ENCODE data around the gene GART.

GART gene

DNA sequence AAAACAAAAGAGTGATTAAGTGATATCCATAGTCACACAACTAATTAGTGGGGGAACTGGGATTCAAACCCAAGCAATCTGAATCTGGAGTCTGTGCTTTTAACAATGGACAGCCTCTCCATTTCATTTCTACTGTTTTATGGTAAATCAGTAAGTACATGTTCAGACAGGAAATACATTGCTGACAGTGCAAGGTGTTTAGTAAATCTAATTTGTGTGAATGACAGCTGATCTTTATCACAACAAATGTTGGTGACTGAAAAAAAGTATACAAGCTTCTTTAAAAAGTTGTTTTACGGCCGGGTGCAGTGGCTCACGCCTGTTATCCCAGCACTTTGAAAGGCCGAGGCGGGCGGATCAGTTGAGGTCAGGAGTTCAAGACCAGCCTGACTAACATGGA is 26.0 kb upstream of the GART start:
- ChIA-PET POLR2A (no interaction called here), CTCF (interaction anchor here (4.1 kb wide), 1 partner anchor 38 kb away, joined by 21 read pairs; no protein-coding TSS in a partner anchor)
- H3K4me3 ChIP-seq (ENCODE audit: low read depth, low read length) = no peak overlapping the region
- DNase-seq (ENCODE audit: low read depth, low spot score) = no peak
- TF ChIP-seq, protein P1, sequence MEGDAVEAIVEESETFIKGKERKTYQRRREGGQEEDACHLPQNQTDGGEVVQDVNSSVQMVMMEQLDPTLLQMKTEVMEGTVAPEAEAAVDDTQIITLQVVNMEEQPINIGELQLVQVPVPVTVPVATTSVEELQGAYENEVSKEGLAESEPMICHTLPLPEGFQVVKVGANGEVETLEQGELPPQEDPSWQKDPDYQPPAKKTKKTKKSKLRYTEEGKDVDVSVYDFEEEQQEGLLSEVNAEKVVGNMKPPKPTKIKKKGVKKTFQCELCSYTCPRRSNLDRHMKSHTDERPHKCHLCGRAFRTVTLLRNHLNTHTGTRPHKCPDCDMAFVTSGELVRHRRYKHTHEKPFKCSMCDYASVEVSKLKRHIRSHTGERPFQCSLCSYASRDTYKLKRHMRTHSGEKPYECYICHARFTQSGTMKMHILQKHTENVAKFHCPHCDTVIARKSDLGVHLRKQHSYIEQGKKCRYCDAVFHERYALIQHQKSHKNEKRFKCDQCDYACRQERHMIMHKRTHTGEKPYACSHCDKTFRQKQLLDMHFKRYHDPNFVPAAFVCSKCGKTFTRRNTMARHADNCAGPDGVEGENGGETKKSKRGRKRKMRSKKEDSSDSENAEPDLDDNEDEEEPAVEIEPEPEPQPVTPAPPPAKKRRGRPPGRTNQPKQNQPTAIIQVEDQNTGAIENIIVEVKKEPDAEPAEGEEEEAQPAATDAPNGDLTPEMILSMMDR (IDR thresholded peaks at IDR 0.05; ENCODE audit: insufficient read depth, low read length, missing control alignments) = no peak

DNA sequence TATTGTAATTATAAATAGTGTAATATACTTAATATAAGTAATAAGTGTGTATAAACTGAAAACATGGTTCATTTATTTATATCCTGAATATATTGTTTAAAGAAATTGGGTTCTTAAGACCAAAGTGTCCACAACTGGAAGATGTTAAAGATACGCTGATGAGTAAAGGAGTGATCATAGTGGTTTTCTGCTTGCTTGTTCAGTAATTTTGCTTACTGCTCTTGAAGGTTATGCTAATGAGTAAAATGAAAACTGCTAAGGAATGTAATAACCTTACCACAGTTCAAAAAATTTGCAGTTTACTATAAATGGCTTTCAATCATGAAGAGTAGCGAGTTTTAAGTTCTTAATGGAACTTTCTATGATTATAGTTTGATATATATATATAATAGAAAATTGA is 24.6 kb upstream of the GART start:
- POLR2A ChIA-PET = no interaction called here
- DNase-seq (ENCODE audit: low read depth, low spot score) = no peak
- H3K4me3 ChIP-seq (ENCODE audit: low read depth, low read length) = no peak overlapping the region
- CTCF ChIA-PET = interaction anchor here (1.2 to 4.1 kb wide), 2 partner anchors 36 to 40 kb away, joined by 3 to 21 read pairs; no protein-coding TSS in a partner anchor
- TF ChIP-seq, protein P1 (IDR thresholded peaks at IDR 0.05; ENCODE audit: insufficient read depth, low read length, missing control alignments) = no peak

DNA sequence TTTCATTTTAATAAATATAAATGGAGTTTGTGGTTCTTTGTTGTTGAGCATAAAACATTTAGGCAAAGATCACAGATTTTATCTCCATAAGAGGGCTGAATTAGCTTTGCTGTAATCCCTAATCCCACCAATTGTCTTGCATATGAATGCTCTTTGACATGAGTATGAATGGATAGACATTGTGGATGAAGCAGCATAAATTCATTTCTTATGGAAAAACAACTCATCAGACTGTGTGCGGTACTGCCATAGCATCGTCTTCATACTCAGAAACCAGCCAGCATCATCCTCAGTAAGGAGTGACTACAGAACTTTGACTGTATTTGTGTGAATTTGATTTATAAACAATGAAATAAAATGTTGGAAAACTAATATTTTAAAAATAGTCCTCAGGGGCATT is 20.5 kb upstream of the GART start:
- H3K4me3 ChIP-seq (ENCODE audit: low read depth, low read length) = no peak overlapping the region
- ChIA-PET CTCF (interaction anchor here (1.0 to 2.8 kb wide), 2 partner anchors 10 to 43 kb away, joined by 3 to 8 read pairs; no protein-coding TSS in a partner anchor), POLR2A (no interaction called here)
- TF ChIP-seq, protein P1 (IDR thresholded peaks at IDR 0.05; ENCODE audit: insufficient read depth, low read length, missing control alignments) = no peak
- DNase-seq (ENCODE audit: low read depth, low spot score) = no peak

DNA sequence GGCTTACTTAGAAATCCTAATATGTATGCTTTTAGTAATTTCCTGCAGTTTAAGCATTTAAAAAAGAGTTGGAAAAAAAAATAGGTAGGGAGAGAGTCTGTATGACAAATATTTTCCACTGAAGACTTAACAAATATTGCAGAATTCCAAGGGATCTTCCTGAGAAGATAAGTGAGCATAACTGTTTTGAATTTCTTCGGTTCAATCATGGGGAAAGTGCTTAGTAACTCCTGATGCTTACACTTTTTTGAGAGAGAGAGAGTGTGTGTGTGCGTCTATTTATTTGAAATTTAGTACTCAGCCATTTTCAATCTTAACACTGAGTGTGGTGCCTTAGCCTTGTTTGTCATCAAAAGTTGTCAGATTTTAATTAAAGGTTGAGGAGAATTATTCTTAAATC is 19.5 kb upstream of the GART start:
- ChIA-PET CTCF (no interaction called here), POLR2A (interaction anchor here (1.1 kb wide), 1 partner anchor 10 kb away, joined by 3 read pairs; no protein-coding TSS in a partner anchor)
- TF ChIP-seq, protein P1 (IDR thresholded peaks at IDR 0.05; ENCODE audit: insufficient read depth, low read length, missing control alignments) = no peak
- H3K4me3 ChIP-seq (ENCODE audit: low read depth, low read length) = no peak overlapping the region
- no peak for DNase-seq (ENCODE audit: low read depth, low spot score)

DNA sequence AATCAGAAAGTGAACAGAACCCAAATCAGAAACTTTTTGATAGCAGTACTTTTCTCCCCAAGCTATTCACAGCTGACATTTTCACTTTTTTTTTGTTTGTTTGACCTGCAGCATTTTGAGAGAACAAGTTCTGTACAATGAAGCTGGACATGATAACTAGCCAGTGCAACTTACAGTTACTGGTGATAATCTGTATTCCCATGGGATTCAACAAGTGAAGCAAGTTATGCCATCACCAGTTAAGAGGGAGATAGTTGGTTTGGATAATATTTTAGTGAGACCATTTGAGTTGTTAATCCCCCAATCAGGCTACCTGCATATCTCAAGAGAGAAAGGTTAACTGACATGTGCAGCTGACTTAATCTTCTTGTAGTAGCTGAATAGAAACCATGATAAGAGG is 19.0 kb upstream of the GART start:
- POLR2A ChIA-PET = interaction anchor here (1.1 kb wide), 1 partner anchor 9 kb away, joined by 3 read pairs; no protein-coding TSS in a partner anchor
- CTCF ChIA-PET = no interaction called here
- no peak overlapping the region for H3K4me3 ChIP-seq (ENCODE audit: low read depth, low read length)
- DNase-seq (ENCODE audit: low read depth, low spot score) = no peak
- TF ChIP-seq, protein P1 (IDR thresholded peaks at IDR 0.05; ENCODE audit: insufficient read depth, low read length, missing control alignments) = no peak

DNA sequence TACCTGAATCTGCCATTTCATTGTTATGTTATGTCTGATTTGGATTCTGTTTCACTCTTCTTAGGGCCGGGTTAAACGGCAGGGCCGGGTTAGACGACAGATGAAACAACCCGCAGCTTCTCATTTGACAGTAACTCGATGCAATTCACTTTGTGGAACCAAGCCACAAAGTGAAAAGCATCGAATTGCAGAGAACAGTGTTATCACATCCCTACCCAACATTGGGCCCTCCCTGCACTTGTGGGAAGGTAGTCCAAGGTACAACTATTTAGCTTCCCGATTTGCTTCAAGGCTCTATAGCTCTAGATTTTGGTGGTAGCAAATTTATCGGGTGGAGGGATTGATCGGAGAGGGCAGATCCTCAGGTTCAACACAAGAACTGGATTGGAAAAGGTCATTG is 17.9 kb upstream of the GART start:
- POLR2A ChIA-PET = no interaction called here
- CTCF ChIA-PET = interaction anchor here (1.4 kb wide), 1 partner anchor 46 kb away, joined by 4 read pairs; no protein-coding TSS in a partner anchor
- no peak overlapping the region for H3K4me3 ChIP-seq (ENCODE audit: low read depth, low read length)
- no peak for DNase-seq (ENCODE audit: low read depth, low spot score)
- TF ChIP-seq, protein P1 (IDR thresholded peaks at IDR 0.05; ENCODE audit: insufficient read depth, low read length, missing control alignments) = no peak
